Measurements from ENCODE around the gene NUP107. TPM values are rescaled to one million over a fixed set of nuclear protein-coding genes. Genes with fewer than 3 reads are reported as not detected.

NUP107 gene
- total and polyA plus RNA-seq, 11 donors = 10.4 to 27.0 (median 20.5) TPM

DNA sequence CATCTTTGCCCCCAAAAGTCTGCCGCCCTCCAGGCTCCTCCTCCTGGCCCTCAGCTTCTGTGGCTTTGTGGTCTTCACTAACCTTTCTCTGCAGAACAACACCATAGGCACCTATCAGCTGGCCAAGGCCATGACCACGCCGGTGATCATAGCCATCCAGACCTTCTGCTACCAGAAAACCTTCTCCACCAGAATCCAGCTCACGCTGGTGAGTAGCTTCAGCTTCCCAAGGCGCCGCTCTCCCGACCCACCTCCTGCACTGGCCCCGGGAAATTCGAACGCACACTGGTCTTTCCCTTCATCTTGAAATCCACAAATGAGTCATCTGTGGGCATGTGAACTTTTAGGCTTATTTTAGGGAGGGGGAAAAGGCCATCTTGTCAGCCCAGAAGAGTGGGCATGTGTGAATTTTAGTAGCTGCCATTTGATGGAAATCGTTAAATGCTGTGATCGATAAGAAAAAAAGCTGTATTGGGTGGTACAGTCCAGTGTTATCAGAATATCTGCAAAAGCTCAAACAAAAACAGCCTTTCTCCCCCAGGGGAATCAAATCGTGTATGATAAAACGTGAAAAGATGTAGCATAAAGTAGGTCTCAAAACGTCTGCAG is 59.9 kb downstream of the NUP107 start:
- Histone ChIP-seq H3K9me3 (no peaks in the 10 kb centered on the region), H3K4me3 (peak overlapping the region; percentile 40 to 92 (median 79)), H3K4me1 (peaks cover 0 to 26% (median 11%) of the 10 kb centered on the region in 12 donors), H3K27ac (peak overlapping the region in 11 of 12 donors; percentile 46 to 84 (median 80)), H3K27me3 (no peaks in the 10 kb centered on the region), H3K36me3 (peaks cover 0 to 29% (median 16%) of the 10 kb centered on the region in 9 donors)
- DNase-seq (peak; percentile 48 to 69 (median 50)), ATAC-seq (peak; percentile 50 to 68 (median 64))
- 5 to 10% (median 7%) methylated on average over 15 of the region's 15 CpGs for WGBS, 4 donors
- intact Hi-C loops (cut with DNase I) = loop anchor here in 9 of 10 donors (1.0 to 10.0 kb wide), 7 partner anchors 41 to 498 kb away; partner anchors contain the start of gene MDM2 (in 7 of the 9)
- TF ChIP-seq POLR2A (IDR thresholded peaks at IDR 0.05) = no peak
- TF ChIP-seq, protein P1, sequence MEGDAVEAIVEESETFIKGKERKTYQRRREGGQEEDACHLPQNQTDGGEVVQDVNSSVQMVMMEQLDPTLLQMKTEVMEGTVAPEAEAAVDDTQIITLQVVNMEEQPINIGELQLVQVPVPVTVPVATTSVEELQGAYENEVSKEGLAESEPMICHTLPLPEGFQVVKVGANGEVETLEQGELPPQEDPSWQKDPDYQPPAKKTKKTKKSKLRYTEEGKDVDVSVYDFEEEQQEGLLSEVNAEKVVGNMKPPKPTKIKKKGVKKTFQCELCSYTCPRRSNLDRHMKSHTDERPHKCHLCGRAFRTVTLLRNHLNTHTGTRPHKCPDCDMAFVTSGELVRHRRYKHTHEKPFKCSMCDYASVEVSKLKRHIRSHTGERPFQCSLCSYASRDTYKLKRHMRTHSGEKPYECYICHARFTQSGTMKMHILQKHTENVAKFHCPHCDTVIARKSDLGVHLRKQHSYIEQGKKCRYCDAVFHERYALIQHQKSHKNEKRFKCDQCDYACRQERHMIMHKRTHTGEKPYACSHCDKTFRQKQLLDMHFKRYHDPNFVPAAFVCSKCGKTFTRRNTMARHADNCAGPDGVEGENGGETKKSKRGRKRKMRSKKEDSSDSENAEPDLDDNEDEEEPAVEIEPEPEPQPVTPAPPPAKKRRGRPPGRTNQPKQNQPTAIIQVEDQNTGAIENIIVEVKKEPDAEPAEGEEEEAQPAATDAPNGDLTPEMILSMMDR (IDR thresholded peaks at IDR 0.05) = no peak

DNA sequence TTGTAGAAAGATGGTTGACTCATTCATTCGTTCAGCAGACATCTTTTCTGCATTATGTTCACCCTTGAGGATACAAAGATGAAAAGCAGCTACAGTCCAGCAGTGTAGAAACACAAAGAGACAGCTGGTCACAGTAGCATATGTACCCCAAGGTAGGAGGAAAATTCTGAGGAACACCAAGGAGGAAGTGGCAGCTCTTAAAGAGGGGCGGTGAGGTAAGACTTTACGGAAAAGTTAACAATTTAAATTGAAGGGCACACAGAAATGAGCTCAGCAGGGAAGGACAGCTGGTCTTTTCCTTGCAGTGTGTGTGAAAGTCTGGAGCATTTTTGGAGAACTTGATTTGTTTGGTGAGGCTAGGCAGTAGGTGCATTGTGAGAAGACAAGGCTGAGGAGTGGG is 62.7 kb downstream of the NUP107 start:
- H3K36me3 ChIP-seq = peaks cover 0 to 40% (median 27%) of the 10 kb centered on the region in 9 donors
- no peaks in the 10 kb centered on the region for H3K9me3 ChIP-seq
- no peak overlapping the region for H3K4me3 ChIP-seq
- intact Hi-C loops (cut with DNase I) = loop anchor here in 8 of 10 donors (5.0 to 10.0 kb wide), 5 partner anchors 38 to 495 kb away; partner anchors contain the start of gene MDM2 (in 6 of the 8)
- H3K4me1 ChIP-seq = peaks cover 0 to 26% (median 11%) of the 10 kb centered on the region in 12 donors
- H3K27ac ChIP-seq = no peak overlapping the region
- ATAC-seq (no peak), DNase-seq (no peak)
- H3K27me3 ChIP-seq = no peaks in the 10 kb centered on the region
- WGBS, 4 donors = 91 to 97% (median 95%) methylated on average over 3 of the region's 3 CpGs
- TF ChIP-seq, protein P1 (IDR thresholded peaks at IDR 0.05) = no peak
- no peak for TF ChIP-seq POLR2A (IDR thresholded peaks at IDR 0.05)

DNA sequence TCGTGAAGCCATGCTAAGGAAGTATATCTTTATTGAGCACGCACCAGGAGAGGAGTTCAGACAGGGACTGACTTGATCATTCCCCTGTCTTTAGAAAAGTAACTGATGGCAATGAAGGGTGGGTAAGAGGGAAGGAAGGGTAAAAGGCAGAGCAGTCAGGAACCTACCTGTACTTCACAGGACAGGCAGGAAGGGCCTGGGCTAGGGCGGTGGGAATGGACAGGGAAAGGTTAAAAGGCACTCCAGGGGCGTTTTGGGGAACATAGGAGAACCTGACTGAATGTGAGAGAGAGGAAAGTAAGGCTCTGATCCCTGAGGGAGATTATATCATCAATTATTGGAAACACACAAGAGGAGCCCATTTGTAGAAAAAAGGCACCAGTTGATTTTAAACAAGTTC is 63.1 kb downstream of the NUP107 start:
- WGBS, 4 donors = 88 to 93% (median 90%) methylated on average over 4 of the region's 4 CpGs
- Histone ChIP-seq H3K27ac (no peak overlapping the region), H3K9me3 (no peaks in the 10 kb centered on the region), H3K4me1 (peaks cover 0 to 26% (median 11%) of the 10 kb centered on the region in 12 donors), H3K27me3 (no peaks in the 10 kb centered on the region), H3K4me3 (no peak overlapping the region), H3K36me3 (peaks cover 0 to 44% (median 31%) of the 10 kb centered on the region in 9 donors)
- TF ChIP-seq, protein P1 (IDR thresholded peaks at IDR 0.05) = no peak
- no peak for TF ChIP-seq POLR2A (IDR thresholded peaks at IDR 0.05)
- DNase-seq = no peak
- ATAC-seq = no peak
- intact Hi-C loops (cut with DNase I) = loop anchor here in 8 of 10 donors (5.0 to 10.0 kb wide), 5 partner anchors 37 to 495 kb away; partner anchors contain the start of gene MDM2 (in 6 of the 8)

DNA sequence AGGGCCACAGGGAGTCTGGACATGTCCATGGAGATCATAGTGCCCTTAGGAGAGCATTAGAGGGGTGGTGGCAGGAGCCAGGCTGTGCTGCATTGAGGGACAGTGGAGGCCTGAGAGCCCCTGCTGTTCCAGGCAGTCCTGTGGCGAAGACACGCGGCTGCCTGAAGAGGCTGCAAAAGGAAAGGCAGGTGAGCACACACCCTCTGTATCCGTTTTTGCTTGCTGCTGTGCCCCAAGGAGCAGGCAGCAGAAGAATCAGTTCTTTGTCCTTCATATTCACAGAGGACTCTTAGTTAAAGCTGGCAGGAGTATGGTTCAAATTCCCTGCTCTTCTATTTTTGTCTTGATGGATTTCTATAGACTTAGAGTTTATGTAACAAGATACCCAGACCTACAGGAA is 63.7 kb downstream of the NUP107 start:
- ATAC-seq = no peak
- peaks cover 0 to 25% (median 11%) of the 10 kb centered on the region in 12 donors for H3K4me1 ChIP-seq
- no peak overlapping the region for H3K27ac ChIP-seq
- H3K9me3 ChIP-seq = no peaks in the 10 kb centered on the region
- no peak for DNase-seq
- H3K27me3 ChIP-seq = no peaks in the 10 kb centered on the region
- WGBS, 4 donors = 74 to 81% (median 77%) methylated on average over 4 of the region's 4 CpGs
- H3K36me3 ChIP-seq = peaks cover 0 to 51% (median 37%) of the 10 kb centered on the region in 9 donors
- no peak for TF ChIP-seq POLR2A (IDR thresholded peaks at IDR 0.05)
- TF ChIP-seq, protein P1 (IDR thresholded peaks at IDR 0.05) = no peak
- no peak overlapping the region for H3K4me3 ChIP-seq
- intact Hi-C loops (cut with DNase I) = no loop called here
